H9 (cell line): ENCODE measurements around the gene MAST1. TPM values are rescaled to one million over a fixed set of nuclear protein-coding genes. Genes with fewer than 3 reads are reported as not detected.

Source experiments
- DNase-seq: peaks from one replicate; pipeline ENCODE4 v3.0.0-alpha.2; 2017
- H2AFZ ChIP-seq: one replicate; pipeline ENCODE4 v1.6.1; 2013; ENCODE audit warnings: mild to moderate bottlenecking, low read length, control low read depth, moderate library complexity
- H2AK5ac ChIP-seq: 2 replicates; pipeline ENCODE4 v1.6.1; 2013; ENCODE audit warnings: low read length, control low read depth, mixed read lengths; ENCODE audit not compliant: insufficient read length
- H2BK120ac ChIP-seq: one replicate; pipeline ENCODE4 v1.6.1; 2013; ENCODE audit warnings: low read depth, mild to moderate bottlenecking, low read length, control low read depth, inconsistent platforms; ENCODE audit not compliant: poor library complexity, severe bottlenecking
- H2BK12ac ChIP-seq: 2 replicates; pipeline ENCODE4 v1.6.1; 2013; ENCODE audit warnings: low read length, control low read depth, mixed read lengths, low read depth; ENCODE audit not compliant: insufficient read length
- H2BK15ac ChIP-seq: 2 replicates; pipeline ENCODE4 v1.6.1; 2013; ENCODE audit warnings: low read depth, low read length, control low read depth
- H2BK20ac ChIP-seq: one replicate; pipeline ENCODE4 v1.6.1; 2013; ENCODE audit warnings: low read depth, mild to moderate bottlenecking, low read length, control low read depth, inconsistent platforms; ENCODE audit not compliant: poor library complexity, severe bottlenecking
- H2BK5ac ChIP-seq: 2 replicates; pipeline ENCODE4 v1.6.1; 2013; ENCODE audit warnings: low read length, control low read depth, mixed read lengths; ENCODE audit not compliant: insufficient read length
- H3K14ac ChIP-seq: 2 replicates; pipeline ENCODE4 v1.6.1; 2013; ENCODE audit warnings: low read length, control low read depth; ENCODE audit not compliant: insufficient read depth
- H3K18ac ChIP-seq: 2 replicates; pipeline ENCODE4 v1.6.1; 2013; ENCODE audit warnings: low read depth, mild to moderate bottlenecking, mixed read lengths, low read length, control low read depth; ENCODE audit not compliant: insufficient read length
- H3K23ac ChIP-seq: 2 replicates; pipeline ENCODE4 v1.6.1; 2013; ENCODE audit warnings: low read length, control low read depth, mixed read lengths, low read depth; ENCODE audit not compliant: insufficient read length
- H3K23me2 ChIP-seq: 2 replicates; pipeline ENCODE4 v1.6.1; 2013; ENCODE audit warnings: low read depth, mild to moderate bottlenecking, mixed read lengths, low read length, control low read depth; ENCODE audit not compliant: insufficient read length, poor library complexity, severe bottlenecking
- H3K27ac ChIP-seq: 2 replicates; pipeline ENCODE4 v1.5.1; 2013; ENCODE audit warnings: low read length, control low read depth, mixed read lengths, low read depth; ENCODE audit not compliant: insufficient read length
- H3K27me3 ChIP-seq: 2 replicates; pipeline ENCODE4 v1.6.1; 2013; ENCODE audit warnings: low read length, control low read depth, inconsistent platforms; ENCODE audit not compliant: insufficient read depth
- H3K4ac ChIP-seq: 2 replicates; pipeline ENCODE4 v1.6.1; 2013; ENCODE audit warnings: low read depth, mild to moderate bottlenecking, control low read depth, inconsistent platforms, low read length, moderate library complexity
- H3K4me1 ChIP-seq: 2 replicates; pipeline ENCODE4 v1.6.1; 2013; ENCODE audit warnings: low read length, control low read depth, inconsistent platforms; ENCODE audit not compliant: insufficient read depth
- H3K4me2 ChIP-seq: 2 replicates; pipeline ENCODE4 v1.6.1; 2013; ENCODE audit warnings: low read length, control low read depth, mixed read lengths; ENCODE audit not compliant: insufficient read length, insufficient read depth
- H3K56ac ChIP-seq: 2 replicates; pipeline ENCODE4 v1.6.1; 2013; ENCODE audit warnings: low read depth, mild to moderate bottlenecking, mixed read lengths, low read length, control low read depth; ENCODE audit not compliant: insufficient read length
- H3K79me1 ChIP-seq: 2 replicates; pipeline ENCODE4 v1.6.1; 2013; ENCODE audit warnings: low read depth, mild to moderate bottlenecking, moderate library complexity, low read length, control low read depth, inconsistent platforms; ENCODE audit not compliant: insufficient read depth, poor library complexity, severe bottlenecking
- H3K79me2 ChIP-seq: 2 replicates; pipeline ENCODE4 v1.6.1; 2013; ENCODE audit warnings: low read length, control low read depth, inconsistent platforms; ENCODE audit not compliant: insufficient read depth
- H3K9ac ChIP-seq: 2 replicates; pipeline ENCODE4 v1.6.1; 2013; ENCODE audit warnings: low read length, control low read depth, mixed read lengths; ENCODE audit not compliant: insufficient read length; ENCODE audit errors: extremely low read depth
- H3K9me3 ChIP-seq: one replicate; pipeline ENCODE4 v1.6.1; 2013; ENCODE audit warnings: low read depth, low read length, inconsistent platforms; ENCODE audit not compliant: control insufficient read depth
- H3T11ph ChIP-seq: one replicate; pipeline ENCODE4 v1.6.1; 2013; ENCODE audit warnings: mild to moderate bottlenecking, low read length, control low read depth, inconsistent platforms
- H4K20me1 ChIP-seq: one replicate; pipeline ENCODE4 v1.6.1; 2013; ENCODE audit not compliant: control insufficient read depth, insufficient read length, insufficient read depth
- H4K5ac ChIP-seq: 2 replicates; pipeline ENCODE4 v1.6.1; 2013; ENCODE audit warnings: low read depth, mild to moderate bottlenecking, mixed read lengths, low read length, control low read depth; ENCODE audit not compliant: insufficient read length
- H4K8ac ChIP-seq: replicated peaks from 2 replicates; pipeline ENCODE4 v1.6.1; 2013; ENCODE audit warnings: low read length, control low read depth, mixed read lengths, low read depth; ENCODE audit not compliant: insufficient read length
- H4K91ac ChIP-seq: 2 replicates; pipeline ENCODE4 v1.6.1; 2013; ENCODE audit warnings: low read depth, mild to moderate bottlenecking, moderate library complexity, mixed read lengths, low read length, control low read depth; ENCODE audit not compliant: insufficient read length
- H3K27ac Mint-ChIP-seq, 3 experiments: 2 replicates in 2 of 3; 3 replicates in 1 of 3; pipeline ENCODE4 v1.8.0; 2020 to 2021; ENCODE audit warnings: mixed read lengths in 3 of 3, mild to moderate bottlenecking in 1 of 3, moderate library complexity in 1 of 3
- H3K27me3 Mint-ChIP-seq: 2 replicates; pipeline ENCODE4 v1.8.0; 2021; ENCODE audit warnings: low read depth, mild to moderate bottlenecking, moderate library complexity, mixed read lengths
- H3K36me3 Mint-ChIP-seq, 3 experiments: 2 replicates in 2 of 3; 3 replicates in 1 of 3; pipeline ENCODE4 v1.8.0; 2020 to 2021; ENCODE audit warnings: low read depth in 3 of 3, mixed read lengths in 3 of 3; ENCODE audit not compliant: insufficient read depth in 1 of 3
- H3K4me1 Mint-ChIP-seq, 2 experiments: 2 replicates each; pipeline ENCODE4 v1.8.0; 2020; ENCODE audit warnings: mixed read lengths in 2 of 2
- H3K4me3 Mint-ChIP-seq, 2 experiments: 2 replicates in 1 of 2; 3 replicates in 1 of 2; pipeline ENCODE4 v1.8.0; 2020 to 2021; ENCODE audit warnings: mild to moderate bottlenecking in 2 of 2, mixed read lengths in 2 of 2, moderate library complexity in 1 of 2
- H3K9me3 Mint-ChIP-seq, 2 experiments: 2 replicates in 1 of 2; 3 replicates in 1 of 2; pipeline ENCODE4 v1.8.0; 2020; ENCODE audit warnings: mild to moderate bottlenecking in 2 of 2, mixed read lengths in 2 of 2, moderate library complexity in 1 of 2
- CTCF ChIP-seq: fragments of 200-600 bp; sonication (generic); conservative IDR thresholded peaks from 3 replicates; pipeline ENCODE4 v1.8.0; 2021; ENCODE audit warnings: antibody characterized with exemption, mild to moderate bottlenecking
- WGBS: extraction: QIAGEN DNeasy Blood & Tissue Kit; methylation state at CpG from one replicate; pipeline ENCODE4 v1.1.7; 2013; ENCODE audit warnings: missing lambda C conversion rate, low lambda C conversion rate, mixed read lengths; ENCODE audit not compliant: insufficient read length; ENCODE audit errors: extremely low coverage; 5-methylcytosine and 5-hydroxymethylcytosine counted together
- total RNA-seq: library from RNA; stranded (reverse); gene quantifications from 2 replicates; pipeline ENCODE4 v1.2.1, GENCODE V29; 2021

Gene MAST1
- total RNA-seq, 1 experiment from 2014 or later = 15.1 TPM

- H3K4me1 Mint-ChIP-seq = peaks cover 13 to 18% of the 10 kb centered on the region in 2 experiments
- H2BK5ac ChIP-seq = no peak overlapping the region
- peak; percentile 99 for DNase-seq
- peaks cover 6% of the 10 kb centered on the region for H3K23me2 ChIP-seq
- no peaks in the 10 kb centered on the region for H3K79me1 ChIP-seq
- no peak overlapping the region for H4K91ac ChIP-seq
- peaks cover 54% of the 10 kb centered on the region for H3K27me3 Mint-ChIP-seq
- peak; percentile 91 for TF ChIP-seq CTCF
- WGBS = no CpG with 5 or more reads among the region's 73 CpGs
- peak overlapping the region; percentile 85 for H3K14ac ChIP-seq
- H2BK20ac ChIP-seq = no peak overlapping the region
- H4K8ac ChIP-seq = no peak overlapping the region
- H3K36me3 Mint-ChIP-seq = peaks cover 0 to 6% (median 4%) of the 10 kb centered on the region in 3 experiments; a peak in 3 of 7 replicates
- H3K56ac ChIP-seq = no peak overlapping the region
- peak overlapping the region; percentile 9 for H3K9ac ChIP-seq
- H3K18ac ChIP-seq = peak overlapping the region; percentile 81
- H3K4me2 ChIP-seq = peak overlapping the region; percentile 79
- no peak overlapping the region for H2AK5ac ChIP-seq
- H3K27ac ChIP-seq = peak overlapping the region; percentile 28
- no peak overlapping the region for H3K23ac ChIP-seq
- no peak overlapping the region for H2BK120ac ChIP-seq
- H2BK12ac ChIP-seq = no peak overlapping the region
- H3K9me3 ChIP-seq = no peaks in the 10 kb centered on the region
- no peaks in the 10 kb centered on the region for H3K4me1 ChIP-seq
- no peak overlapping the region for H2BK15ac ChIP-seq
- H4K20me1 ChIP-seq = no peaks in the 10 kb centered on the region
- no peak overlapping the region for H2AFZ ChIP-seq
- H3K27me3 ChIP-seq = 0 out of 2 replicates have a peak, but pooled peaks cover 1% of the 10 kb centered on the region
- H3T11ph ChIP-seq = no peak overlapping the region
- peaks cover 16% of the 10 kb centered on the region in 2 experiments for H3K9me3 Mint-ChIP-seq
- no peak overlapping the region for H3K4ac ChIP-seq
- H3K4me3 Mint-ChIP-seq = peak overlapping the region; percentile 81 to 89
- H3K27ac Mint-ChIP-seq = peak overlapping the region in 2 of 3 experiments; percentile 40 to 92; a peak in 3 of 7 replicates
- no peaks in the 10 kb centered on the region for H3K79me2 ChIP-seq
- H4K5ac ChIP-seq = peak overlapping the region; percentile 9
Observed at GRCh38 chr19:12884926-12885748, 46.8 kb downstream of the MAST1 start.
